Measurements from ENCODE around the gene GPR12.

The GPR12 gene

GRCh38 chr13:26707122-26708006 is 53.2 kb downstream of the GPR12 start:
- ChIA-PET CTCF (interaction anchor here (1.9 kb wide), 1 partner anchor 166 kb away, joined by 6 read pairs; no protein-coding TSS in a partner anchor), POLR2A (no interaction called here)
- DNase-seq (ENCODE audit: extremely low spot score): peak; percentile 62
- TF ChIP-seq PKNOX1 (IDR thresholded peaks at IDR 0.05) (no peak), FOXM1 (IDR thresholded peaks at IDR 0.05; ENCODE audit: borderline replicate concordance) (no peak), SP1 (IDR thresholded peaks at IDR 0.05) (no peak), NFRKB (IDR thresholded peaks at IDR 0.05) (no peak), LEF1 (IDR thresholded peaks at IDR 0.05; ENCODE audit: borderline replicate concordance) (no peak), ZNF384 (IDR thresholded peaks at IDR 0.05) (no peak), SUZ12 (IDR thresholded peaks at IDR 0.05) (no peak), ELF4 (IDR thresholded peaks at IDR 0.05) (no peak), FOXK2 (IDR thresholded peaks at IDR 0.05) (no peak), BHLHE40 (IDR thresholded peaks at IDR 0.05; ENCODE audit: borderline replicate concordance) (no peak), ARNT (IDR thresholded peaks at IDR 0.05) (no peak)

GRCh38 chr13:26706381-26706780 is 54.2 kb downstream of the GPR12 start:
- CTCF ChIA-PET: interaction anchor here (0.6 to 1.9 kb wide), 2 partner anchors 29 to 167 kb away, joined by 6 read pairs; no protein-coding TSS in a partner anchor
- DNase-seq (ENCODE audit: extremely low spot score): no peak
- TF ChIP-seq FOXA1 (IDR thresholded peaks at IDR 0.05) (no peak), PKNOX1 (IDR thresholded peaks at IDR 0.05) (no peak), BHLHE40 (IDR thresholded peaks at IDR 0.05; ENCODE audit: borderline replicate concordance) (no peak), TARDBP (IDR thresholded peaks at IDR 0.05) (no peak), FOXM1 (IDR thresholded peaks at IDR 0.05; ENCODE audit: borderline replicate concordance) (no peak), LEF1 (IDR thresholded peaks at IDR 0.05; ENCODE audit: borderline replicate concordance) (no peak), HDGF (IDR thresholded peaks at IDR 0.05; ENCODE audit: borderline replicate concordance) (no peak), CTBP1 (IDR thresholded peaks at IDR 0.05; ENCODE audit: borderline replicate concordance) (no peak), SUZ12 (IDR thresholded peaks at IDR 0.05) (no peak), SP1 (IDR thresholded peaks at IDR 0.05) (no peak), ARNT (IDR thresholded peaks at IDR 0.05) (no peak), NFRKB (IDR thresholded peaks at IDR 0.05) (no peak), FOXK2 (IDR thresholded peaks at IDR 0.05) (no peak), ELF4 (IDR thresholded peaks at IDR 0.05) (no peak), ZNF384 (IDR thresholded peaks at IDR 0.05) (no peak), L3MBTL2 (conservative IDR thresholded peaks at IDR 0.05) (no peak)
- POLR2A ChIA-PET: no interaction called here

GRCh38 chr13:26705536-26705935 is 55.0 kb downstream of the GPR12 start:
- POLR2A ChIA-PET: no interaction called here
- CTCF ChIA-PET: interaction anchor here (1.1 kb wide), 1 partner anchor 167 kb away, joined by 4 read pairs; no protein-coding TSS in a partner anchor
- no peak for DNase-seq (ENCODE audit: extremely low spot score)
- TF ChIP-seq BHLHE40 (IDR thresholded peaks at IDR 0.05; ENCODE audit: borderline replicate concordance) (no peak), TARDBP (IDR thresholded peaks at IDR 0.05) (no peak), ARNT (IDR thresholded peaks at IDR 0.05) (no peak), FOXK2 (IDR thresholded peaks at IDR 0.05) (no peak), HDGF (IDR thresholded peaks at IDR 0.05; ENCODE audit: borderline replicate concordance) (no peak), FOXM1 (IDR thresholded peaks at IDR 0.05; ENCODE audit: borderline replicate concordance) (no peak), PKNOX1 (IDR thresholded peaks at IDR 0.05) (no peak), FOXA1 (IDR thresholded peaks at IDR 0.05) (no peak)
